Neural cell (in vitro differentiated cells): ENCODE measurements around the gene ITGA4. TPM values are rescaled to one million over a fixed set of nuclear protein-coding genes. Genes with fewer than 3 reads are reported as not detected.
A peak's percentile ranks its signal among the peaks of the same experiment; 100 is the strongest.

Source experiments
- H2AFZ ChIP-seq: fragments of 200-600, 300-800 bp; sonication (generic), shearing (Covaris generic); 2 replicates; pipeline ENCODE4 v1.6.0; 2014; ENCODE audit warnings: low read depth, mild to moderate bottlenecking, antibody characterized with exemption, low read length, moderate library complexity
- H3F3A ChIP-seq: fragments of 200-600 bp; shearing (Covaris generic); 2 replicates; pipeline ENCODE4 v1.6.1; 2016; ENCODE audit warnings: mild to moderate bottlenecking, moderate library complexity, mixed read lengths, antibody characterized with exemption, low read length; ENCODE audit not compliant: insufficient read depth, poor library complexity, severe bottlenecking
- H3K27ac ChIP-seq: fragments of 200-600, 300-800 bp; sonication (generic), shearing (Covaris generic); 2 replicates; pipeline ENCODE4 v1.5.1; 2014; ENCODE audit warnings: mild to moderate bottlenecking, low read length, moderate library complexity
- H3K27me3 ChIP-seq: fragments of 300-800, 200-600 bp; sonication (generic), shearing (Covaris generic); 2 replicates; pipeline ENCODE4 v1.6.0; 2014; ENCODE audit warnings: mild to moderate bottlenecking, low read depth, low read length, moderate library complexity; ENCODE audit not compliant: insufficient read depth
- H3K36me3 ChIP-seq: fragments of 300-800, 200-600 bp; sonication (generic), shearing (Covaris generic); 2 replicates; pipeline ENCODE4 v1.5.1; 2014; ENCODE audit warnings: mild to moderate bottlenecking, antibody characterized with exemption, low read length, moderate library complexity; ENCODE audit not compliant: insufficient read depth
- H3K4me2 ChIP-seq: fragments of 300-800, 200-600 bp; sonication (generic), shearing (Covaris generic); 2 replicates; pipeline ENCODE4 v1.6.0; 2014; ENCODE audit warnings: mild to moderate bottlenecking, low read length
- H3K4me3 ChIP-seq: fragments of 300-800, 200-600 bp; sonication (generic), shearing (Covaris generic); 2 replicates; pipeline ENCODE4 v1.5.1; 2014; ENCODE audit warnings: mild to moderate bottlenecking, low read length, moderate library complexity
- H3K79me2 ChIP-seq: fragments of 200-600 bp; shearing (Covaris generic); replicated peaks from 2 replicates; pipeline ENCODE4 v1.6.0; 2014; ENCODE audit warnings: mild to moderate bottlenecking, low read length, moderate library complexity; ENCODE audit not compliant: insufficient read depth
- H3K9ac ChIP-seq: fragments of 300-800, 200-600 bp; sonication (generic), shearing (Covaris generic); 2 replicates; pipeline ENCODE4 v1.6.1; 2016; ENCODE audit warnings: mild to moderate bottlenecking, low read length, mixed read lengths
- H3K9me2 ChIP-seq: fragments of 200-600 bp; shearing (Covaris generic); 2 replicates; pipeline ENCODE4 v1.6.1; 2016; ENCODE audit warnings: mild to moderate bottlenecking, low read length, mixed read lengths; ENCODE audit not compliant: insufficient read depth
- H3K9me3 ChIP-seq: fragments of 200-600, 300-800 bp; sonication (generic), shearing (Covaris generic); 2 replicates; pipeline ENCODE4 v1.6.1; 2016; ENCODE audit warnings: mild to moderate bottlenecking, mixed run types, low read length, moderate library complexity, mixed read lengths
- H4K20me1 ChIP-seq: fragments of 200-600 bp; shearing (Covaris generic); 2 replicates; pipeline ENCODE4 v1.6.1; 2016; ENCODE audit warnings: mild to moderate bottlenecking, mixed run types; ENCODE audit not compliant: insufficient read depth
- EP300 ChIP-seq: fragments of 450-650 bp; conservative IDR thresholded peaks from 2 replicates; pipeline ENCODE4 v1.6.1; 2014; ENCODE audit warnings: antibody characterized with exemption, mild to moderate bottlenecking, moderate library complexity; ENCODE audit not compliant: poor library complexity, severe bottlenecking
- EZH2 ChIP-seq: fragments of 200-600, 300-800 bp; shearing (Covaris generic), sonication (generic); IDR thresholded peaks from 2 replicates; pipeline ENCODE4 v1.6.1; 2014; ENCODE audit warnings: antibody characterized with exemption, low read length, borderline replicate concordance, mild to moderate bottlenecking; ENCODE audit not compliant: insufficient read depth, poor library complexity, severe bottlenecking
- MXI1 ChIP-seq: fragments of 450-650 bp; conservative IDR thresholded peaks from 2 replicates; pipeline ENCODE4 v1.6.1; 2014; ENCODE audit warnings: antibody characterized with exemption, mild to moderate bottlenecking; ENCODE audit not compliant: poor library complexity, severe bottlenecking
- POLR2AphosphoS5 ChIP-seq: IDR thresholded peaks from 2 replicates; pipeline ENCODE4 v1.6.1; 2012
- RAD21 ChIP-seq: fragments of 450-650 bp; conservative IDR thresholded peaks from 2 replicates; pipeline ENCODE4 v1.6.1; 2014; ENCODE audit warnings: antibody characterized with exemption, mild to moderate bottlenecking, moderate library complexity
- SMC3 ChIP-seq: fragments of 450-650 bp; conservative IDR thresholded peaks from 2 replicates; pipeline ENCODE4 v1.6.1; 2014; ENCODE audit warnings: antibody characterized with exemption, mild to moderate bottlenecking, moderate library complexity; ENCODE audit not compliant: poor library complexity
- TAF1 ChIP-seq: IDR thresholded peaks from 2 replicates; pipeline ENCODE4 v1.6.1; 2012; ENCODE audit warnings: low read depth
- polyA plus RNA-seq: library from polyadenylated mRNA; depleted of rRNA; stranded (reverse); fragments of >200 nt; gene quantifications from 2 replicates; pipeline ENCODE4 v1.2.3, GENCODE V29; 2014
- TF ChIP-seq, protein P1 (sequence below): fragments of 450-650 bp; IDR thresholded peaks from 2 replicates; pipeline ENCODE4 v1.5.1; 2014; ENCODE audit warnings: antibody characterized with exemption, mild to moderate bottlenecking, moderate library complexity; ENCODE audit not compliant: poor library complexity, severe bottlenecking
- TF ChIP-seq, protein P2 (sequence below): IDR thresholded peaks from 2 replicates; pipeline ENCODE4 v1.6.1; 2012; ENCODE audit warnings: borderline replicate concordance

Gene ITGA4
- polyA plus RNA-seq, 1 donor from 2014 or later, result 0.40 TPM

DNA sequence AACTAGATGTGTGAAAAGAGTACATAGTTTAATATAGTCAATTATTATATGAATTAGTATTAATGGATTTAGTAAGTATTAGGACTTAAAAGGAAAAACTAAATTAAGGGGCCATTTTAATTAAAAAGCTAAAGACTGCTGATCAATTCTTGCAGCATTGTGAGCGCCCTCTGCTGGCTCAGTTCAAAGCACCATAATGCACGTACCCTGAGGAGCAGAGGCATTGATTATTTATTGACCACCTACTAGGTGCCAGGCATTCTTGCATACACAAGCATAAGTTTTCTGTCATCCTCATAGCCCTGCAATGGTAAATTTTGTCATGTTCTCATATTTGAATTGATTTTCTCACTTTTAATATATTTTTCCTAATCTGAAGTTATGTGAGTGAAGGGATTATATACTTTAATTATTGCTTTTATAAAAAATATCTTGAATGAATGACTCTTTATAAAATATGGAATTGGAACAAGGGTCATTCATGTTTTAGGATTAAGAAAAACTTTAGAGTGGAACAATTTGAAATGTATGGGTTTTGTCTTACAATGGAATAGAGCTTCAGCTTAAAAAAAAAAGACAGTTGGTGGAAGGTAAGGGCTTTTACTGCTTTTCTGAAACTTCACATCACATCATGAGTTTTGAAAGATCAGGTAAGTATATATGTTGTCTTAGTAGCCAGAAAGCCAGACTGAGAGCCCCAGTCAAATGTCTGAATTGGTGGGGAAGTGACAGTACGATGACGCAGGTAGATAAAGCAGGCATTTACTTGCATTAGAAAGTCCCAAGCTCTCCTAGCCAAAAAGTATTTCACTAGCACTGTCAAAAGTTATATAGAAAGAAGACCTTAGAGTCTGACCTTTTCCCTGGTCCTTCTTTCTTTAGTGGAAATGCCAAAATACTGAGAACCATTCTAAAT, 9.7 kb downstream of the ITGA4 start:
- no peaks in the 10 kb centered on the region for H3K27me3 ChIP-seq
- no peak overlapping the region for H3K27ac ChIP-seq
- H3K4me2 ChIP-seq, result no peak overlapping the region
- no peaks in the 10 kb centered on the region for H3F3A ChIP-seq
- no peaks in the 10 kb centered on the region for H3K79me2 ChIP-seq
- H3K36me3 ChIP-seq, result no peaks in the 10 kb centered on the region
- no peaks in the 10 kb centered on the region for H3K9me2 ChIP-seq
- TF ChIP-seq POLR2AphosphoS5, result no peak
- TF ChIP-seq, protein P1, sequence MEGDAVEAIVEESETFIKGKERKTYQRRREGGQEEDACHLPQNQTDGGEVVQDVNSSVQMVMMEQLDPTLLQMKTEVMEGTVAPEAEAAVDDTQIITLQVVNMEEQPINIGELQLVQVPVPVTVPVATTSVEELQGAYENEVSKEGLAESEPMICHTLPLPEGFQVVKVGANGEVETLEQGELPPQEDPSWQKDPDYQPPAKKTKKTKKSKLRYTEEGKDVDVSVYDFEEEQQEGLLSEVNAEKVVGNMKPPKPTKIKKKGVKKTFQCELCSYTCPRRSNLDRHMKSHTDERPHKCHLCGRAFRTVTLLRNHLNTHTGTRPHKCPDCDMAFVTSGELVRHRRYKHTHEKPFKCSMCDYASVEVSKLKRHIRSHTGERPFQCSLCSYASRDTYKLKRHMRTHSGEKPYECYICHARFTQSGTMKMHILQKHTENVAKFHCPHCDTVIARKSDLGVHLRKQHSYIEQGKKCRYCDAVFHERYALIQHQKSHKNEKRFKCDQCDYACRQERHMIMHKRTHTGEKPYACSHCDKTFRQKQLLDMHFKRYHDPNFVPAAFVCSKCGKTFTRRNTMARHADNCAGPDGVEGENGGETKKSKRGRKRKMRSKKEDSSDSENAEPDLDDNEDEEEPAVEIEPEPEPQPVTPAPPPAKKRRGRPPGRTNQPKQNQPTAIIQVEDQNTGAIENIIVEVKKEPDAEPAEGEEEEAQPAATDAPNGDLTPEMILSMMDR, result peak; percentile 44
- peak; percentile 12 for TF ChIP-seq SMC3
- no peak for TF ChIP-seq EP300
- H4K20me1 ChIP-seq, result no peaks in the 10 kb centered on the region
- H2AFZ ChIP-seq, result no peak overlapping the region
- H3K9ac ChIP-seq, result no peak overlapping the region
- no peak overlapping the region for H3K4me3 ChIP-seq
- no peaks in the 10 kb centered on the region for H3K9me3 ChIP-seq

DNA sequence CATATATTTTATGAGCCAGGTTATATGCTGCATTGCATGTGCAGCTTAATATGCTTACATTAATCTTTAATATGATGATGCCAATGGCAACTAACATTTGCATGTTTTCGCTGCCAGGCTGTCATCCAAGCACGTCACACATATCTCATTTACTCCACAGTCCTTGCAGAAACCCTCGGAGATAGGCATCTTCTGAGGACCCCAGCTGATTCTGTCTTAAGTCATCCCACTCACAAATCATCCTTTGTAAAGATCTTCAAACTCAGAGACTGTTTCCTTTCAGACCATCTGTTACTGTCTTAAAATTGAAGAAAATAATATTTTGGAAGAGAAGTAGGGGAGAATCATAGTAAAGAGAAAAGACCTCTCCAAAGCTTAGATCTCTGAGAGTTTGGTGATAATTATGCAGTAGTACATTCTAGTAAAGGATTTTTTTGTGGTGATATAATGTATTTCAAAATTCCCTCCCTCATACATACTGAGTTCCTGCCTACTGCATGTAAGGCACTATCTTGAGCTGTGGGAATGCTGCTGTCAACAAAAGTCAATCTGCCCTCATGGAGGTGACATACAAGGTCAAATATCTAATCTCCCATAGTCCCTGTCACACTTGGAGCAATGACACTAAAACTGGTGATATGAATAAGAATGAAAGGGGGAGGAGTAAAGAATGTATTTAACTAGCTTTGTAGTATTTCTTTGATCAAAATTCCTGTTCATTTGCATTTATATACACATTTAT, 11.0 kb downstream of the ITGA4 start:
- Histone ChIP-seq H3K36me3 (no peaks in the 10 kb centered on the region), H3K27ac (no peak overlapping the region), H3K4me3 (no peak overlapping the region), H2AFZ (no peak overlapping the region), H4K20me1 (no peaks in the 10 kb centered on the region), H3K27me3 (no peaks in the 10 kb centered on the region), H3K9me2 (no peaks in the 10 kb centered on the region), H3K4me2 (no peak overlapping the region), H3K79me2 (no peaks in the 10 kb centered on the region), H3F3A (no peaks in the 10 kb centered on the region), H3K9ac (no peak overlapping the region), H3K9me3 (no peaks in the 10 kb centered on the region)
- no peak for TF ChIP-seq RAD21
- no peak for TF ChIP-seq TAF1
- TF ChIP-seq, protein P2, sequence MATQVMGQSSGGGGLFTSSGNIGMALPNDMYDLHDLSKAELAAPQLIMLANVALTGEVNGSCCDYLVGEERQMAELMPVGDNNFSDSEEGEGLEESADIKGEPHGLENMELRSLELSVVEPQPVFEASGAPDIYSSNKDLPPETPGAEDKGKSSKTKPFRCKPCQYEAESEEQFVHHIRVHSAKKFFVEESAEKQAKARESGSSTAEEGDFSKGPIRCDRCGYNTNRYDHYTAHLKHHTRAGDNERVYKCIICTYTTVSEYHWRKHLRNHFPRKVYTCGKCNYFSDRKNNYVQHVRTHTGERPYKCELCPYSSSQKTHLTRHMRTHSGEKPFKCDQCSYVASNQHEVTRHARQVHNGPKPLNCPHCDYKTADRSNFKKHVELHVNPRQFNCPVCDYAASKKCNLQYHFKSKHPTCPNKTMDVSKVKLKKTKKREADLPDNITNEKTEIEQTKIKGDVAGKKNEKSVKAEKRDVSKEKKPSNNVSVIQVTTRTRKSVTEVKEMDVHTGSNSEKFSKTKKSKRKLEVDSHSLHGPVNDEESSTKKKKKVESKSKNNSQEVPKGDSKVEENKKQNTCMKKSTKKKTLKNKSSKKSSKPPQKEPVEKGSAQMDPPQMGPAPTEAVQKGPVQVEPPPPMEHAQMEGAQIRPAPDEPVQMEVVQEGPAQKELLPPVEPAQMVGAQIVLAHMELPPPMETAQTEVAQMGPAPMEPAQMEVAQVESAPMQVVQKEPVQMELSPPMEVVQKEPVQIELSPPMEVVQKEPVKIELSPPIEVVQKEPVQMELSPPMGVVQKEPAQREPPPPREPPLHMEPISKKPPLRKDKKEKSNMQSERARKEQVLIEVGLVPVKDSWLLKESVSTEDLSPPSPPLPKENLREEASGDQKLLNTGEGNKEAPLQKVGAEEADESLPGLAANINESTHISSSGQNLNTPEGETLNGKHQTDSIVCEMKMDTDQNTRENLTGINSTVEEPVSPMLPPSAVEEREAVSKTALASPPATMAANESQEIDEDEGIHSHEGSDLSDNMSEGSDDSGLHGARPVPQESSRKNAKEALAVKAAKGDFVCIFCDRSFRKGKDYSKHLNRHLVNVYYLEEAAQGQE, result no peak
- no peak for TF ChIP-seq EZH2
- no peak for TF ChIP-seq MXI1
- no peak for TF ChIP-seq EP300
- TF ChIP-seq SMC3, result no peak
- no peak for TF ChIP-seq POLR2AphosphoS5
- TF ChIP-seq, protein P1, result no peak
